Mucosa of gallbladder (tissue), 1 donor: ENCODE results near the gene TLCD1. TPM values are rescaled to one million over a fixed set of nuclear protein-coding genes. Genes with fewer than 3 reads are reported as not detected.

Source experiments
- DNase-seq: peaks from one replicate; pipeline ENCODE4 v3.0.0-alpha.2; 2020; ENCODE audit warnings: low spot score
- total RNA-seq: library from RNA; stranded (reverse); gene quantifications from one replicate; pipeline ENCODE4 v1.2.1, GENCODE V29; 2021
- donor health status: DM: no; HTN: no; CAD: no.

Gene TLCD1
- total RNA-seq, 1 donor from 2014 or later = 6.3 TPM

DNA sequence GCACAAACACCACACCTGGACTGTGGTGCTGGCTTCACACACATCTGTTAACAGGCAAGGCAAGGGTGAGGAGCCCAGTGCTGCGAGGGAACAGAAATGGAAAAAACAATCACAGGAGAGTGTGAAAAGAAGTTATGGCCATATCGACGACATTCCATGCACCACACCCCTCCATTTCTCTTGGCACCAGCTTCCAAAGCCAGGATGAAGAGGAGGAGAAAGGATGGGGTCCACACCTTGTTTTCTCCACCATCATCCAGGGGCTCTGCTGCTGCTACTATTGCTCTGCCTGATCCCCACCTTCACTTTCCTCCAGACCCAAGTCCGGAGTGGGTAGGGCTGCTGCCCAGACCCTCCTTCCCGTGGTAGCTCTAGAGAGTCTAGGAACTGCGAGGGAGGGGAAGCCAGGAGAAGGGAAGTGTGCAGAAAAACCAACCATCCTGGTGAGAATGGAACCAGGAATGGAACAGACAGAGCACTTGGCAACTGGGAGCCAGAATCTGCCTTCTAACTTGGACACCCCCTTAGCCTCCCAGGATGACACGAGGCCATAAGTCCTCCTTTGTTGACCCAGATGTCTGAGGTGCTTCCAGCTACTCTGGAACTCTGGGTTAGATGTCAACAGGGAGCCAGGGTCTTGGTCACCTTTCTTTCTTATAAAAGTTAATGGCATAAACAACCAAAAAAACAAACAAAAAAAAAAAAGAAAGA is 13.2 kb downstream of the TLCD1 start:
- no peak for DNase-seq

DNA sequence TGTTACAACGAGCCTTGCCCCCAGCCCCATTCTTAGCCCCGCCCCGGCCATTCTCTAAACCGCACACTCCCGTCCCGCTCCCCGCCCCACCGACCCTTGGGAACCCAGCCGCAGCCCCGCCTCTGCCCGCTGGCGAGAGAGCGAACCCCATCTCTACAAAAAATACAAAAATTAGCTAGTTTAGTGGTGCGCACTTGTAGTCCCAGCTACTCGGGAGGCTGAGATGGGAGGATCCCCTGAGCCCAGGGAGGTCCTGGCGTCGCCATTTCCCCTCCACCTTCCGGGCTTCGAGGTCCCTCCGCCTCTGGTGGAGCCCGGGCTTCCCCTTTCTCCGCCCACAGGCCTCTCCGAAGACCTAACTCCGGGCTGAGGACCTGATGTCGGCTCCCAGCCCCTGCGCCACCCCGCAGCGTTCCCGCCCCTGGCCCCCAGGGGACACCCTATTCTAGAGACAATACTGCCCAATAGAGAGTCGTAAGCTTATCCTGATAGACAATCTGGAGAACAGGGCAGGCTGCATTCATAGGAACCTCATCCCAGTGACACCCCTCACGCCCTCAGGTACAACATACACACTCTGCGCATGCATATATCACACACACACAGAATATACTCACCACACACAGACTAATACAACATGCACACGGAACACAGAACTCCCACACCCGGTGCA is 13.9 kb downstream of the TLCD1 start:
- no peak for DNase-seq

DNA sequence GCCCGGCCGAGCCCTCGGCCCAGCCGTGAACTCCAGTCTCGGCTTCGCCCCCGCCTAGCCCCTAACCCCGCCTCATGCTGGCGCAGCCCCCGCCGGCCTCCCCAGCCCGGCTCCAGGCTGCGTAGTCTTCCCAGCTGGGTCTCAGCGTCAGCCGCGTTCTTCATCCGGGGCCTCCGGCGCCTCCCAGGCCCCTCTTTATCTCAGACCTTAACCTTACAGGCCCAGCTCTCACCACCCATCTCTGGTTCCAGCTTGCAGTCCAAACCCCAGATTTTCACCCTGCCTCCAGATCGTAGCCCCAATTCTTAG is 14.4 kb downstream of the TLCD1 start, which contains the start of gene PROCA1:
PROCA1 (minus strand) TSS at position 166 of the 309 bp plus-strand sequence. CDS start 228 bp downstream, outside the sequence.
- no peak for DNase-seq

DNA sequence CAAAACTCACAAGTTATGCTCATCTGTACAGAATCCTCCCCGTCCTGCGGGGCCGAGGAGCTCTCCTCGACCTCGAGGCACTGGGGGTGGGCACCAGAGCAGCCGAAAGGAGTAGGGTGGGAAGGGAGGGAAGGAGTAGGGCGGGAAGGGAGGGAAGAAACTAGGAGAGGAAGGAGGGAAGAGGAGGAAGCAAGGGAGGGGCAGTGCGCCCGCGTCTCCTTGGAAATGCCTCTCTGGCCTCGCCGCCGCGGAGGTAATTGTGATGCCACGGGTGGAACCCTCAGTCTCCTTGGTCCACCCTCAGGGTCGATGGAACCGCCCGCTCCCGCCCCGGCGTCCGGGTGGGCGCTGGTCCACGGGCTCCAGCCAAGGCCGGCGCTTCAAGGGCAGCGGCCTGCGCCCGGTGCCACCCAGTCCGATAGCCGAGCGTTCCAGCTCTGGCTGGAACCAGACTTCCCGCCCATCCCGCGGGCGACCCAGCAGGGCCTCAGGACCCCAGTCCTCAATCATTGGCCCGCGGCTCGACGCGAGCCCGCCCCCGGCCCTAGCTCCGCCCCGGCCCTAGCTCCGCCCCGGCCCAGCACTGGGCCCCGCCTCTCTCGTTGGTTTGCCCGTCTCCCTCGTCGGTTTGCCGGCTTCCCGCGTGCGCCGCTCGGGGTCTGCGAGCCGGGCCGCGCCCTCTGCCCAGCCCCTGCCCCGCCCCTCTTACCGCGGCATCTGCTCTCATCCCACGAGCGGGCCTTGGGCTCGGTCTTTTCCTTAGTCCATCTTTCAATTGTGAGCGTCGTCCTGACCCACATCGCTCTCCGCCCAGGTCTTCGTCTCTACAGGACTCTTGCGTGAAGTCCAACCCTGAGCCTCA is 14.9 kb downstream of the TLCD1 start:
- DNase-seq = peak; percentile 92

DNA sequence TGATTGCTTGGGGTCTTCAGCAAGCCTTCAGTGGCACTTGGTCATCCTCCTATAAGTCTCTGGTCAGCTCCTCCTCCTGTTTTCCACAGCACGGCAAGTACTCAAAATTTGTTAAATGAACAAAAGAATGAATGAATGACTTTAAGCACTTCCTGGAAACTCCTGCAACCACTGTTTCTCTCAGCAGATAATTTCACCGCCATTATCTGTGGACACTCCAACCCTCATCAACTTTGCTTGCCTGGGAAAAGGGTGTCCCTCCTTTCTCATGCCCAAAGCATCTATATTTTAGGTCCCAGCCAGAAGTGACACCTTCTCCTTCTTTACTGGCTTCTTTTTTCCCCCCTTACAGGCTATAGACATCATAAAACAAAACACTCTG is 18.7 kb downstream of the TLCD1 start:
- no peak for DNase-seq

DNA sequence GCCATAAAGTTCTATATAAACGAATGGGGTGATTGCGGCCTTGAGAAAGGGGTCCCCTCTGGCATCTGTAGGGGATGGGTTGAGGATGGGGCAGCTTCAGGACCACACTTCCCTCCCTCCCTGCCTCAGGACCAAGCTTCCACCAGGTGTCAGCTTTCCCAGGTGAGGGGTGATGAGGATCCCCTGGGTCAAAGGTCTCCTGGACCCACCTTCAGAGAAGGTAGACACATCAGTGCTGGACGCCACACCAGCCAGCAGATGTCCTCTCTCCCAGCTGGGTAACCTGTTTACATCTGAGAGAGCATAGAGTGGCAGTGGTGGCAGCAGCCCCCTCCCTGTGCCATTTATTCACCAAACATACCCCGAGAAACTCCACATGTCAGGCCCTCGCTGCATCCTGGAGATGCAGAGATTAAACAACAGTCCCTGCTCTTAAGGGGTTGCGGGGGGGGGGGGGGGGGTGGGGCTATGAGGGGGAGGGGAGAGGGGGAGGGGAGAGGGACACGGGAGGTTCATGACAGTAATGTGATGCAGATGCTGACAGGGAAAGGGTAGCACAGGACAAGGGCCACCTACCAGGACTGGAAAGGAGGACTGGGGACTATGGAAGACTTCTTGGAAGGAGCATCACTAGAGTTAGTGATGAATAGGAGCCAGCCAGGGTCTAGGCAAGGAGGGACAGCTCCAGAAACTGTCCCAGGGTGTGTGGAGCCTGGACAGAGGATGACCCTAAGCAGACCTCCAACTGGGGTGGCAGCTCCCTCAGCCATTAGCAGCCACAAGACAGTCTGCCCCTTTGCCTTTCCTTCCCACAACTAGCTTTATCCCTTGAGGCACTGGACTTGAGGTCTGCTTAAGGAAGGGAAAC is 19.3 kb downstream of the TLCD1 start:
- no peak for DNase-seq

DNA sequence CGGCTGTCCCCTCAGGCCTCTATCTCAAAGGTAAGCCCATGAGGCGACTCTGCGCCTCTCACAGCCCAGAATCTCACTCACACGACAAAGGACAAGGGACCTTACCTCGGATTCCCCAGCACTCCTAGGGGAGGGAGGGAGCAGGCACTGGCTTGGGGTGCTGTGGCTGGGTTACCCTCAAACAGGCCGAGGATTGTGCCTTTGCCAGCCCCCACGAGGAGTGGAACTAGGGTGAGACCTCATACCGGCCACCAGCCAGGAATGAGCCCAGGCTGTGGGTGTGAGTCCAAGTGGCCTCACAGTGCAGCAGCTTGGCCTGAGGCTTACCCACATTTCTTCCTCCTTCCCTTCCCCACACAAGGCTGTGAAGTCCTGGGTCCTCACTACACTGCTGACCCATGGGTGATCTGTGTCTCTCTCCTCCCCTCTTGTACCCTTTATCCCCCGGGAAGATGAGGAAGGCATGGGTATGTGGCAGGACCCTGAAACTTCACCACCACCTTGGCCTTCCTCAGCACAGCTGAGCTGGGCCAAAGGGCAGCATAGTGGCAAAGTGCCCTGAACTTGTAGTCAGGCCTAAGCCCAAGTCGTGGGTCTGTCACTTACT is 20.2 kb downstream of the TLCD1 start:
- DNase-seq = no peak

DNA sequence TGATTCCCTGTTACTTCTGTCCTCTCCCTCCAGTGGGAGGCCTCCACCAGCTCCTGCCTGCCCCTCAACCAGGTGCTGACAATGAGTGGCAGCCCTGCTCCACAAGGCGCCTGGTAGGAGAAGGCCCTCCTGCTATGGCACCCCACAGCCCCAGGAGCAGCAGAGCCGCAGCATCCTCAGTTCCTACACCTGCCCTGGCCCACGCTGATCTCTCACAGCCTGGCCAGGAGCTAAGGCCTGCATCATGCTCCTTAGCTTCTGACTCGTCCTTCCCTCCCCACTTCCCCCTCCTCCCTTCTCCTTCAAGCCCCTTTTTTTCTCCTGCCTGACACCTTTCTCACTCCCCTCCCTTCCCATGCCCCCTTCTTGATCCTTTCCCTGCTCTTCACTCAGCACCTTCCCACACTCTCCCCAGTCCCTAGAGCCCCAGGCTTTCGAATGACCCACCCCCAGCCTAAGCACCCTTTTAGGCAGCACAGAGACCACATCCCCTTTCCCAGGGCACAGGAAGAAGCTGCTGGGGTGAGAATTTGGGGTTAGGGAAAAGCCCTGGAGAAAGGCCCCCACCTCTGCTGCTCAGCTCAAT is 20.9 kb downstream of the TLCD1 start:
- DNase-seq = no peak

DNA sequence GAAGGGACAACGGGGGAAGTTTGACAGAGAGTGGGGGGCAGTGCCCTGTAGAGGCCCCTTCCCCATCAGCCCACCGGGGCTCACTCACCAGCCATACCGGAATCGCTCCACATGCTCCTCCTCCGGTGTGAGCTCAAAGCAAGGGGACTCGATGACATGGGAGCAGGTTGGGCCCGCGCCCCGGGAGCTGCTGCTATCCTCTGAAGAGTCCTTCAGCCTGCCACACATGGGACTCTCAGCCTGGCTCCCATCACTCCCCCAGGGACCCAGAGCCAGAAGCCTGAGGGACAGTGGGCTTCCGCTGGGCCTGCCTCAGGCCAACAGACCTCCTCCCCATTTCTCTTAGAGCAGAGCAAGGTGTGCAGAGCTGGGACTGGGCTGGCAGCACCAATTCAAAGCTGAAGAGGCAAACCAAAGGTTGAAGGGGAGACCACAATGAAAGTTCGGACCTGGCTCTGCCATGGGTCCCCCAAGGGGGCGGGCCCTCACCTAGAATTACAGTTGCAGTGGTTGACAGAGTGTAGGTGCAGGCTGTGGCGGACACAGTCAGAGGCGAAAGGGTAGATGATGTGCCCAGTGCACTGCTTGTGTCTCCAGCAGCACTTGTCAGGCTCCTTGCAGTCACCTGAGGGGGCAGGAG is 21.7 kb downstream of the TLCD1 start:
- no peak for DNase-seq

DNA sequence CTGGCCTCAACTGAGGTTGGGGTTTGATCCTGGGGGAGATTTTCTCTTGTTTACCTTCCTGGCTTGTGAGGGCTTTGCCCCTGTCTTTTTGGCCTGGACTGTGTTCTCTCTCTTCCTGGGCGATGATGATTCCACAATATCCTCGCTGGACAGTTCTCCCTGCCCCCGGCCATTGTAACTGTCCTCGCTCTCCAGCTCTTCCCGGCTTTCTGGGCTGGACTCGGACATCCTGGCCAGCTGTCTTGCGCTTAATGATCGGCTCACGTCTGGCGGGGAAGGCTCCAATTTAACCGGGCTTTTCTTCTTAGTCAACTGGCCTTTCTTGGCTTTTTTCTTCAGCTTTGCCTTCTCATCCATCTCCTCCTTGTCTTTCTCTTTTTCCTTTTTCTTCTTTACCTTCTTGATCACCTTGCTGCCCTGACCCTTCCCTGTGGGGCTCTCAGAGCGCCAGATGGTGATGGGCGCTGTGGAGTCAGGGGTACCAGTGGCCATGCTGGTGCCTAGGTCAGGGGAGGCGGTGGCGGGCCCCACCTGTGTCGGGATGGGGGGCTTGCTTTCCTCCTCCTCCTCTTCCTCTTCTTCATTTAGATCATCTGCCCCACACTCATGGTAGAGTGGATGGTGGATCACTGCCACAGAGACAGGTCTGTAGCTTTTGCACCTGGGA is 22.3 kb downstream of the TLCD1 start:
- no peak for DNase-seq

DNA sequence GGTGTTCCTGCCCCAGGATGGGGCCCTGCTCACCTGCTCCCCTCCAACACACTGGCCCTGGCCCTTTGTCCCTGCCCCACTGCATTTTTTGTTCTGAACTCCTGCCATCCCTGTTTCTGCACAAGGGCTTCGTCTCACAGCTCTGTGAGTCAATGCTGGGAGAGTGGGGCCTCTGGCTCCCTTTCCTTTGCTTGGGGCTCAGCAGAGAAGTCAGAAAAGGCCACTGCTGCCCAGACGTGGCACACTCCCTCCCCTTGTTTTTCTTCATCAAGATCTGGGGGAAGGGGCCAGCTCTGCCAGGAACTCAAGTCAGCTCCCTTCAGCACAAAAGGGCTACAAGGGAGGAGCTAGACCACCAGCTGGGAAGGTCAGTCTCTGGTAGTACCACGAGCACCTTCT is 23.3 kb downstream of the TLCD1 start:
- no peak for DNase-seq

DNA sequence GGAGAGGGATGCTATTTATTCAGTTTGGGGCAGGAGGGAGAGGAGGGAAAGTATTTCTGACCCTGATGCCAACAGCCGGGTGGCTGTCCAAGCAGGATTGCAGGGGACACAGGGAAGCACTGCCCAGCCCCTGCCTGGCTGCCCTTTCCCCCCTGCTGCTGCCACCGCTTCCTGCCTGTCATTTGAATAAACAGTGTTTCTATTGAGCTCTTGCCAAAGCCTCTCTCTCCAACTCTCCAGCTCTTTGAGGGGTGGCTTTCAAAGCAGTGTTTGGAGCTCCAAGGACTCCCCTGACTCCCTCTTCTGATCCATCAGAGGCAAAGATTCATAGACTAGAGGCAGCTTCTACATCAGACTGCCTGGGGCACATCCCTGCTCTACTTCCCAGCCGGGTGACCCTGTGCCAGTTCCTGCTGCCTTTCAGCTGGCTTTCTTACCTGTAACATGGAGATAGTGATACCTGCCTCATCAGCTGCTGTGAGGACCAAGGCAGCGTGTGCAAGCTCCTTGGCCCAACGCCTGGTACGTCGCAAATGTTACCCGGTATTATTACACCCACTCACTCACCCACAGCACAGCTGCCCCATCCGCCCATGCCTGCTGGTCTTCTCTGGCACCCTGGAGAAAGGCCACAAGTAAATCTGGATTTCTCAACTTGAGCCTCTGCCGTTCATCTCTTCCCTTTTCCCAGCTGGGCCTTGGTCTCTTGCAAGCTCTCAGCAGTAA is 23.8 kb downstream of the TLCD1 start:
- DNase-seq = no peak

DNA sequence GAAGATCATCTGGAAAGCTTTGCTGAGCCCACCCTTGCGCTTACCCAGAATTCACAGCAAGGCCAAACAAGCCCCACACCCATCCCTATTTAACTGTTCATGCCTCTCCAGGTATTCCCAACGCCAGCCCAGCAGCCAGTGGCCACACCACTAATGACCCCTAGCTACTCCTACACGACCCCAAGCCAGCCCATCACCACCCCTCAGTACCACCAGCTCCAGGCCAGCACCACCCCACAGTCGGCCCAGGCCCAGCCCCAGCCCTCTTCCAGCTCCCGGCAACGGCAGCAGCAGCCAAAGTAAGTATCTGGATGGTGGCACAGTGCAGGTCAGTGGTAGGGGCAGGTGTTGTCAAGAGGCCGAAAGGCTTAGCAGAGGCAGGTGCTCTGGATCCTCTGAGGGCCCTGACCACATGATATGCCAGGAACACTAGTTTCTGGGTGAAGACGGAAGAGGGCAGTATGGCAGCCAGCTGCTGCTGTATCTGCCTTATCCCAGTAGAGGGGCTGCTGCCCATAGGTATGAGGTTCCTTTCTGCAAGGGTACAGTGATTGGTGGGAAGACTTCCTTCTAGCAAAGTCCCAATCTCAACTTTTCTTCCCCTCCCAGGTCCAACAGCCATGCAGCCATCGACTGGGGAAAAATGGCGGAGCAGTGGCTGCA is 25.1 kb downstream of the TLCD1 start:
- no peak for DNase-seq

DNA sequence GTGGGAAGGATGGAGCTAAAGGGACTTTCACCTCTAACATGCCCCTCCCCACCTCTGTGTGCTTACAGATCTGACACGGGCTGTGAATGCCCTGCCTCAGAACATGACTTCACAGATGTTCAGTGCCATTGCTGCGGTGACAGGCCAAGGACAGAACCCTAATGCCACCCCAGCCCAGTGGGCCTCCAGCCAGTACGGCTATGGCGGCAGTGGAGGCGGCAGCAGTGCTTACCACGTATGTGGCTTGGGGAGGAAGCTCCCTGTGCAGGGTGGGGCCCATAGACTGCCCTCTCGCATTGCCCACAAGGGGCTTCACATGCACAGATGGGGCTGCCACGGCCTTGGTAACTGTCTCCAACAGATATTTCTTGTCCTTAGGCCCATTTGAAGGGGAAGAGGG is 25.8 kb downstream of the TLCD1 start:
- no peak for DNase-seq

DNA sequence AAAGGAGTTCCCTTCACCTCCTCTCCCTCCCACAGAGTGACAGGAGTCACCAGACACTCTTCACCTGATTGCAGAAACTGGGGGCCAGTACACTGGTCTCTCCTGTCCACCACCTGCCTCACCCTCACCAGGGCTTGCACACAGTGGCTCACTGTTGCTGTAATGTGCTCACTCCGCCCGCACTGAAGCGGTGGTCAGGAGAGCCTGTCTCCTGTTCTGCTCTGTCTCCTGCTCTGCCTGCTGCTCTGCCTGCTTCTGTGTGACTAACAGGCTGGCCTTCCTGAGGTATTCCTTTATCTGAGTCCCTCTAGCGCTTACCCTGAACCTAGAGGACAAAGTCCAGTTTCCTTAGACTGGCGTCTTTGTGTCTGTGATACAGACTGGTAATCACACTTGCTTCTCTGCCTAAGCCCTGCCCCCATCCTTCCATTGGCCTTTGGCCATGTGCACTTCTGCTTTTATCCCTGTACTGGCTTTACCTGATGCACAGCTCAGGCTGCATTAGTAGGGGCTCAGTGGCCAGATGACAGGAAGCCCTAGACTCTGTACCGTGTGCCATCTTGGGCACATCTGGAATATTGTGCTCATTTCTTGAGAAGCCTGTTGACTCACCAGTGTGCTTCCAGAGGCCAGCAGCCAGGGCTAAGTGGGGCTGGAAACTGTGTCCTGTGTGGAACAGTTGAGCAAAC is 27.6 kb downstream of the TLCD1 start:
- peak; percentile 90 for DNase-seq

DNA sequence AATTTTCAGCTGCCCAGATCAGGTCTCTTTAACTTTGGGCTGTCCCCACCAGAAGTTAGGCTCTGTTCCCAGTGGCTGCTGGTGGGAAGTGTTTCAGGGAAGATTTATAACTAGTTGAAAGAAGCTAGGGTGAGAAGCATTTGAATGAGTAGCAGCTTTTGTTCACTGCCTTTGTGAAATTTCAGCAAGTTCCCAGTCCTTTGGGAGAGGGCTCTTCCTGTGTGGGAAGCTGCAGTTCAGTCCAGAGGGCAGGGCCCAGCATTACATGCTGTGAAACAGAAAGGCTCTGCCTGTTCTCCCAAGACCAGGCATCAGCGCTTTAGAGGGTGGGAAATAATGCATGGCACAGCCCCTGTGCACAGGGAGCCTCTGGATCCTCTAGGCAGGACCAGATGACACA is 32.2 kb downstream of the TLCD1 start:
- DNase-seq = no peak

DNA sequence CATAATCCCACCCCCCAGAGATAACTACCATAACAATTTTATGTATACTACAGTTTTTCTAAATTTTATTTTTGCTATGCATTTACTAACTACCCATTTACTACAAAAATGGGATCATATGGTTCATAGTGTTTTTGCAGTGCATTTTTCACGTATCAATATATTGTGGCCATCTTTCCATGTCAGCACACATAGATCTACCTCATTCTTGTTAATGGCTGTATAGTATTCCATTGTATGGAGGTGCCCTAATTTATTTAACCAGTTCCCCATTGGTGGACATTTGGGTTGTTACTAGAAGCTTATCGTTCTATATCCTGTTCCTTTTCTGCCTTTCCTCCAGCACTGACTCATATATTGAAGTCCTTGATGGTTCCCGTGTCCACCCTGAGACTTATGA is 37.0 kb downstream of the TLCD1 start:
- DNase-seq = no peak

DNA sequence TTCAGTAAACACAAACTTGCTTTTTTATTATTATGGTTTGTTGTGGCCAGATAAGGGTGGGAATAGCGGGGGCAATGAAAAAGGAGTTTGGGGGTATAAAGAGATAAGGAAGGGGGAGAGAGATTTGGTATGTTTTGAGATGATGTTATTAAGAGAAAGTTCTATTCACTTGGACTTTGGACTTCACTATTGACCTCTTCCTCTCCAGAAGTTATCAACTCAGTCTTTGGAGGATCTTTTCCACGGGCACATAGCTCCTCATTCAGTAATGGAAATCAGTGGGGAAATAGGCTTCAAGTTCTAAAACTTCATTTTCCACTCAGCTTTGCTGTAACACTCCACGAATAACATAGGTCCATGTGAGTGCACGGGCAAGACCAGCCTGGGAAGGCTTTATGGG is 37.6 kb downstream of the TLCD1 start:
- no peak for DNase-seq
